SU-DHL-6 (cell line): Measurements from ENCODE around the gene ATP9A.

ENCODE experiments used
- EZH2phosphoT487 ChIP-seq: fragments of 200-600 bp; sonication (generic), shearing (Covaris generic); conservative IDR thresholded peaks from 2 replicates; pipeline ENCODE4 v1.6.1; 2018; ENCODE audit warnings: mild to moderate bottlenecking, antibody characterized with exemption, low read length, moderate library complexity, mixed read lengths
- TF ChIP-seq, protein P1 (sequence below): fragments of 200-600 bp; sonication (generic); IDR thresholded peaks from one replicate; pipeline ENCODE4 v1.5.1; 2017; ENCODE audit warnings: antibody characterized with exemption, mild to moderate bottlenecking, low read length, moderate library complexity; ENCODE audit not compliant: insufficient read depth, poor library complexity, severe bottlenecking

DNA sequence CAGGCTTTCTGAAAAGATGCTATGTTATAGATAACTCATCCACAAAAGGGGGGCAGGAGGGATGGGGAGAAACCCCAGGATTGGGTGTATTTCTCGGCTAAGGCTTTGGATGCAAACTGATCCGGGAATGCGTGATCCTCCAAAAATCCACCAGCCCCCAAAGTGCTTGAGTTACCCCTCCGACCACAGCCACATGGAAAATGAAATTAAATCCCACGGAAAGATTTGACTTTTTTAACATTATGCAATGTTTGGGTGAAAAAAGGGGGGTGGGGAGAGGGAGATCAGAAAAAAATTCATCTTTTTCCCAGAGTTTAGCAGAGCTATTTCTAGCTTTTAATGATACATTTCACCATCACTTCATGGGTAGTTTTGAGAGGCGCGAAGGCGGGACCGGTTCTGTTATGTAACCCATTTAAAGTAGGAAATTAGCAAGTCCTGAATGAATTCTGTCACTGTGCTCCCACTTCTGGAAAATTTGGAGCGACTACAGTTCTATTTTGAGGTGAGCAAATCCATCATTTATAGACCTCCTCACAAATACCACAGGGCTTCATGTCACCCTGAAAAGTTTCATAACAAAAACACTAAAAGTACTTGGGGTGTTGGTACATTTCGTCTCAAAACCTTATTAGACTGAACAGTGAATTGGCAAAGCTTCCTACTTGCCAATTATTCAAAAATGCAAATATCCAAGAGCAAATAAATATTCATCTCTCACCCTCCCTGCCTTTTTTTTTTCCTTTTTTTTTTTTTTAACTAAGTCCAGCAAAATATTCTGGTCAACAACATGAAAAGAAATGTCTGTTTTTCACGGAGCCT, 173.7 kb downstream of the ATP9A start:
- TF ChIP-seq, protein P1, sequence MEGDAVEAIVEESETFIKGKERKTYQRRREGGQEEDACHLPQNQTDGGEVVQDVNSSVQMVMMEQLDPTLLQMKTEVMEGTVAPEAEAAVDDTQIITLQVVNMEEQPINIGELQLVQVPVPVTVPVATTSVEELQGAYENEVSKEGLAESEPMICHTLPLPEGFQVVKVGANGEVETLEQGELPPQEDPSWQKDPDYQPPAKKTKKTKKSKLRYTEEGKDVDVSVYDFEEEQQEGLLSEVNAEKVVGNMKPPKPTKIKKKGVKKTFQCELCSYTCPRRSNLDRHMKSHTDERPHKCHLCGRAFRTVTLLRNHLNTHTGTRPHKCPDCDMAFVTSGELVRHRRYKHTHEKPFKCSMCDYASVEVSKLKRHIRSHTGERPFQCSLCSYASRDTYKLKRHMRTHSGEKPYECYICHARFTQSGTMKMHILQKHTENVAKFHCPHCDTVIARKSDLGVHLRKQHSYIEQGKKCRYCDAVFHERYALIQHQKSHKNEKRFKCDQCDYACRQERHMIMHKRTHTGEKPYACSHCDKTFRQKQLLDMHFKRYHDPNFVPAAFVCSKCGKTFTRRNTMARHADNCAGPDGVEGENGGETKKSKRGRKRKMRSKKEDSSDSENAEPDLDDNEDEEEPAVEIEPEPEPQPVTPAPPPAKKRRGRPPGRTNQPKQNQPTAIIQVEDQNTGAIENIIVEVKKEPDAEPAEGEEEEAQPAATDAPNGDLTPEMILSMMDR: no peak
- no peak for TF ChIP-seq EZH2phosphoT487
